PFSK-1 (cell line): ENCODE data around the gene GSKIP.

Experiments used
- FOXP2 ChIP-seq: optimal IDR thresholded peaks from 2 replicates; pipeline ENCODE3; 2011; ENCODE audit warnings: borderline replicate concordance, control low read depth, inconsistent platforms; ENCODE audit not compliant: insufficient read depth; ENCODE audit errors: extremely low read length, extremely low read depth
- POLR2AphosphoS5 ChIP-seq: IDR thresholded peaks from 2 replicates; pipeline ENCODE4 v1.6.1; 2012; ENCODE audit warnings: low read depth, mild to moderate bottlenecking, control low read depth, low read length, moderate library complexity
- SIN3A ChIP-seq: IDR thresholded peaks from 2 replicates; pipeline ENCODE4 v1.6.1; 2012; ENCODE audit warnings: mild to moderate bottlenecking, low read length, moderate library complexity, borderline replicate concordance; ENCODE audit not compliant: insufficient read depth
- TAF1 ChIP-seq: IDR thresholded peaks from 2 replicates; pipeline ENCODE4 v1.6.1; 2012; ENCODE audit warnings: low read length, control low read depth, borderline replicate concordance; ENCODE audit not compliant: insufficient read depth

DNA sequence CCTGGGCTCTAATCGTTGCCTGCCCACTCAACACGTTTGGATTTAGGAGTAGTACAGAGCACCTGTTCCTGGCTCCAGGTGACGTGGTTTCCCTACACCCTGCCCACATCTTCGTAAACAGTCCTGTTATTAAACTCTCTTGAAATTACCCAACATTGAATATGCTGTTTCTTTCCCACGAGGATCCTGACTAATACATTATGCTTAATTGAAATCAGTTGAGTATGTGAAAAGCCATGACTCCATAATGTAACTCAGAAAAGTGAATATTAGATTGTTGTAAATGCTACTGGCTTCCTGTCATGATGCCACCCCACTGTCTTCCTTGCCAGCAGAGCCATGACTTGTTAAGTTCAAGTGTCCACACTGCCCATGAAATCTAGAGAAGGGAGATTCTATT, 50.2 kb downstream of the GSKIP start:
- TF ChIP-seq FOXP2 = no peak
- no peak for TF ChIP-seq SIN3A
- no peak for TF ChIP-seq POLR2AphosphoS5
- no peak for TF ChIP-seq TAF1
